Inferior parietal cortex (tissue), 1 donor: ENCODE measurements around the gene PDIA4.
"Not testable (repeated sequence)": the region's sequence is repeated elsewhere in the genome, so short reads cannot be mapped to it uniquely, and the experiment has no call there.

Source experiments
- DNase-seq: peaks from one replicate; pipeline ENCODE4 v3.0.0-alpha.2; 2016; ENCODE audit errors: extremely low spot score

Gene PDIA4, protein sequence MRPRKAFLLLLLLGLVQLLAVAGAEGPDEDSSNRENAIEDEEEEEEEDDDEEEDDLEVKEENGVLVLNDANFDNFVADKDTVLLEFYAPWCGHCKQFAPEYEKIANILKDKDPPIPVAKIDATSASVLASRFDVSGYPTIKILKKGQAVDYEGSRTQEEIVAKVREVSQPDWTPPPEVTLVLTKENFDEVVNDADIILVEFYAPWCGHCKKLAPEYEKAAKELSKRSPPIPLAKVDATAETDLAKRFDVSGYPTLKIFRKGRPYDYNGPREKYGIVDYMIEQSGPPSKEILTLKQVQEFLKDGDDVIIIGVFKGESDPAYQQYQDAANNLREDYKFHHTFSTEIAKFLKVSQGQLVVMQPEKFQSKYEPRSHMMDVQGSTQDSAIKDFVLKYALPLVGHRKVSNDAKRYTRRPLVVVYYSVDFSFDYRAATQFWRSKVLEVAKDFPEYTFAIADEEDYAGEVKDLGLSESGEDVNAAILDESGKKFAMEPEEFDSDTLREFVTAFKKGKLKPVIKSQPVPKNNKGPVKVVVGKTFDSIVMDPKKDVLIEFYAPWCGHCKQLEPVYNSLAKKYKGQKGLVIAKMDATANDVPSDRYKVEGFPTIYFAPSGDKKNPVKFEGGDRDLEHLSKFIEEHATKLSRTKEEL

DNA sequence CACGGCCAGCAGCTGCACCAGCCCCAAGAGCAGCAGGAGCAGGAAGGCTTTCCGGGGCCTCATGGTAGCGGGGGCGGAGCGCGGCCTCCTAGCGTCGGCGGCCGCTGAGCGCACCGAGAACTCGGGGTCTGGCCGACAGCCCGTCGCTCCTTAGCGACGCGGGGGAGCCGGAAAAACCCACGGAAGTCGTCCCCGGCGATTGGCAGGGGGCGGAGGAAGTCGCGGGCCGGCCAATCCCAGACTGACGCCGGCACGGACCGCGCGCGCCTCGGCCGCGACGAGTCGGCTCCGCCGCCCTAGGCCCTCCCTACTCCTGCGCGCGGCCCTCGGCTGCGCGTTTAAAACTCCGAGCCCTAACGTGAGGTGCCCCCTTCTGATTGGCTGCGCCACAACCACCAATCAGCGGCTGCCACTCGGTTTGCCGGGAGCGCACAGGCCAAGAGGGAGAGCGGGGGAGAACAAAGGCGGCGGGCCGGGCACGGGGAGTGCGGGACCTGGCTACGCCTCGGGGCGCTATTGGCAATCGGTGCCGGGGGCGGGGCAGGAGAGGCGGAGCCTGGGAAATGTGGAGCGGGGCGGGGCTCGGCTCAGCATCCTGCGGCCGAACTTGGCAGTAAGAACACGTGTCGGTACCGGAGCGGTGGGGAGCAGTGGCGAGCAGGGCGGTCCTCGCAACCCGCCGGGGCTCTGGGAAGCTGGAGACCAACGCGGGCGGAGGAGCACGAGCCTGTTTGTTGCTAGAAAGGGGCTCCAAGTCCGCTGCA, at the start of gene PDIA4:
Gene PDIA4 (minus strand): TSS at position 160 of the 764 bp plus-strand sequence. CDS start 97 bp downstream, at position 63.
- DNase-seq: peak; percentile 98

DNA sequence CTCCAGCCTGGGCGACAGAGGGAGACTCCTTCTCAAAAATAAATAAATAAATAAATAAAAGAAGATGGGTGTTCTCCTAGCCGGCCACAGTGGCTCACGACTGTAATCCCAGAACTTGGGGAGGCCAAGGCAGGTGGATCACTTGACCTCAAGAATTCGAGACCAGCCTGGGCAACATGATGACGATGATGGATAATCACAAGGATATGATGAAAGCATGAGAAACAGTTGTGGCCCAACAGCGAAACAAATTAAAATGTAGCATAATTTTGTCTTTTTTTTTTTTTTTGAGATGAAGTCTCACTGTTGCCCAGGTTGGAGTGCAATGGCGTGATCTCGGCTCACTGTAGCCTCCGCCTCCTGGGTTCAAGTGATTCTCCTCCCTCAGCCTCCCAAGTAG, 49.3 kb upstream of the PDIA4 start:
- no peak for DNase-seq

DNA sequence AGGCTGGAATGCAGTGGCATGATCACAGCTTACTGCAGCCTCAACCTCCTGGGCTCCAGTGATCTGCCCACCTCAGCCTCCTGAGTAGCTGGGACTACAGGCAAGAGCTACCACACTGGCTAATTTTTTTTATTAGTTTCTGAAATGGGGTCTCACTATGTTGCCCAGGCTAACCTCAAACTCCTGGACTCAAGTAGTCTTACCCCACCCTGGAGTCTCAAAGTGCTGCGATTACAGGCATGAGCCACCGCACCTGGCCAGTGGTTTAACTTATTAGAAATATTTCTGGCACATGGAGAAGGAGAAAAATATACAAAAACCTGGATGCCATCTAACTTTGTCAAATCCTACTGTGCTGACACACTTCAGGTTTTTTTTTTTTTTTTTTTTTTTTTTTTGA, 47.0 kb upstream of the PDIA4 start:
- no peak for DNase-seq

DNA sequence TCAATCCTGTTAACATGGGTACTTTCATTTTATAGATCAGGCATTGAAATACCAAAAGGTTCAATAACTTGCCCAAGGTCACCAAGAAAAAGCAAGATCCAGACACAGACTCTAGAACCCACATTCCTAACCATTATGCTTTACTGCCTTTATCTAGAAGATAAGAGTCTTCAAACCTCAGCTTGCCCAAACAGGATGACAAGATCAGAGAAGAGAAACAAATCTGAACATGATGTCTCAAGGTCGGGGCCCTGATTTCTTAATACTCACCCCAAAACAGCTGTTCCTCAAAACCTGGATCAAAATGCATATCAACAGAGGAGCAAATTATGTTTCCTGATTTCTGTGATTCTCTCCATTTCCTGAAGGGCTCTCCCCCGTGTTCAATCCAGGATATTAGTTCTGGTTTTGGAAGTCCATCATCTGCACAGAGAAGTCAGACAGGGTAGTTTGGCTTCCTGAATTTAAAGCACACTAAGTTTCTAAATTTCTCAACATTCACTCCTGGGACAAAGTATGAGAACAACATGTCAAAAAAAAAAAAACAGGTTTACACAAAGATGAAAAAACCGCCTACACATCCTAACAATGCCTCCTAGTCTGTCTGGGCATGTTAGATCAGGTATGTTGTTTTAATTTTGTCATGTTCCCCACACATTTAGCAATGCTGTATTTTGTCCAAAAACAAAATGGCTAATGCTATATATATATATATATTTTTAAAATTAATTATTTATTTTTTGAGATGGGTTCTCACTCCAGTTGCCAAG, 46.0 kb upstream of the PDIA4 start:
- DNase-seq: no peak

DNA sequence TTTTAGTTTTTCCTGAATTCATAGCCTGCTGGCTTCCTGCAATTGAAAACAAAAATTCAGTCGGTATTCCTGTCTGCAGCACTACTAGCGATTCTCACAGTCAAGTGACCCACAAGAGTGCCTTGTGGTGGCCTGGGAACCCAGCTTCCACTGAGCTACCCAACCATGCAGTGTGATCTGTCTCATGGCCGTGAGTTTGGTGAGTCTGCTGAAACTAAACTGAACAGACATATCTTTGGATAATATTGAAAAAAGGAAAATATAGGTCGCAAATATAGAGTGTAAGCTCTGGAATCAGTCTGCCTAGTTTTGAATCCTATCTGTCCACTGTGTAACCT, 44.1 kb upstream of the PDIA4 start:
- DNase-seq: no peak

DNA sequence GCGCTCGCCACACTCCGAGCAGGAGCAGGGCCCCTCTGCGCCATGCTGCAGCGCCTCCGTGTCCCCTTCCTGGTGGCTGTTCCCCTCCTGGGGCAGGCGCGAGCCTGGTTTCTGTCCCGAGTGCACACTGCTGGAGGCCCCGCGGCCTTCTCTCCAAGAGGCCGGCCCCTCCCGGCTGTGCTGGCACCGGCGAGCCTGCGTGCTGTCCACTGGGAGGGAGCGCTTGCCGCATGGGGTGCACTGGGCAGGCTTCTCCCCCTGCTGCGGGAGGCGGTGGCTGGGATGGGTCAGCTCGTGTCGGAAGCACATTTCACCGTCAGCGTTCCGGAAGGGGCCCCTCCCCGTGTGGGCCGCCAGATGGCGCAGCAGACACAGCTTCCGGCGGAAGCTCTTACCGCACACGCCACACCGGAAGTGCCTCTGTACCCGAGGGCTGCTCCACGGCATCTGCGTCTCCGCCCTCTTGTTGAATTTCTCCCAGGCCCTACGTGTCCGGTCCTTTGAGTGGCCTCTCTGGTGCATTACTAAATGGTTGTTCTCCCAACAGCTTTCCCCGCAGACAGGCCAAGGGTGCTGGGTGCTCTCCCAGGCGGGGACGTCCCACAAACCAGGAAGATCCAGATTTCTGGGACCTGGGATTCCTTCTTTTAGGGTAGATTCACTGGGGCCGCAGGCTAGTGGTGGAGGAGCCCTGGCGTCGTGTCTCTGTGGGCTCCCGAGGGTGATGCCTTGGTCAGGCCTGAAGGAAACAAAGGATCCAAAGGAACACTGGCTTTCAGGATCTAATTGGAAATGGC, 43.5 kb upstream of the PDIA4 start:
- no peak for DNase-seq

DNA sequence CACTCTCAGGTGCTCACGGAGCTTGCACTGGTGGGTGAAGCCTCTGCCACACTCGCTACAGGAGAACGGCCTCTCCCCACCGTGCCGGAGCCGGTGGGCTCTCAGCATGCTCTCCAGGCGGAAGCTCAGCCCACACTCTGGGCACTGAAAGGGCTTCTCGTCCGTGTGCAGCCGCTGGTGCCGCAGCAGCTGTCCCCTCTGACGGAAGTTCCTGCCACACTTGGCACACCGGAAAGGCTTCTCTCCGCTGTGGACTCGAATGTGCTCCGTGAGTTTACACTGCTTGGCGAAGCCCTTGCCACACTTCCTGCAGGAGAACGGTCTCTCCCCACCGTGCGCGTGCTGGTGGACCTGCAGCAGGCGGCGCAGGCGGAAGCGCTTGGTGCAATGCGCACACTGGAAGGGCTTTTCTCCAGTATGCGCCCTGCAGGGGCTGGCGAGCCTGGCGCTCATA, 42.9 kb upstream of the PDIA4 start:
- DNase-seq: no peak

DNA sequence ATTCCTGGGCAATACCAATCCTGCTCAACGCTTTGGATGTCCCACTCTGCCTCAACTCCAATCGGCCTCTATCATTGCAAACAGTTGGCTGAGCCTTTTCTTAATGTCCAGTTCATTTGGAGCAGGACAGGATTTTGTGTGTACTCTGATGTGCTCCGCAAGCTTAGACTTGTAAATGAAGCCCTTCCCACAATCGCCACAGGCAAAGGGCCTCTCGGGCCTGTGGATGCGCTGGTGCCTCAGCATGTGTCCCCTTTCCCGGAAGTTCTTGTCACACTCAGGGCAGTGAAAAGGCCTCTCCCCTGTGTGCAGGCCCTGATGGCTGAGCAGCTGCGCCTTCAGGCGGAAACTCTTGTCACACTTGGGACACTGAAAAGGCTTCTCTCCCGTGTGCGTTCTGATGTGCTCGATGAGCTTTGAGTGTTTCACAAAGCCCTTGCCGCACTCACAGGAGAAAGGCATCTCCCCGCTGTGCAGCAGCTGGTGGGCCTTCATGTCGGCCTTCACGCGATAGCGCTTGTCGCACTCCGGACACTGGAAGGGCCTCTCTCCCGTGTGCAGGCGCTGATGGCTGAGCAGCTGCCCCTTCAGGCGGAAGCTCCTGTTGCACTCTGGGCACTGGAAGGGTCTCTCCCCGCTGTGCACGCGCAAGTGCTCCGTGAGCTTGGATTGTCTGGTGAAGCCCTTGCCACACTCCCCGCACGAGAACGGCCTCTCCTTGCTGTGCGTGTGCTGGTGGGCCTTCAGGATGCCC, 42.2 kb upstream of the PDIA4 start:
- no peak for DNase-seq

DNA sequence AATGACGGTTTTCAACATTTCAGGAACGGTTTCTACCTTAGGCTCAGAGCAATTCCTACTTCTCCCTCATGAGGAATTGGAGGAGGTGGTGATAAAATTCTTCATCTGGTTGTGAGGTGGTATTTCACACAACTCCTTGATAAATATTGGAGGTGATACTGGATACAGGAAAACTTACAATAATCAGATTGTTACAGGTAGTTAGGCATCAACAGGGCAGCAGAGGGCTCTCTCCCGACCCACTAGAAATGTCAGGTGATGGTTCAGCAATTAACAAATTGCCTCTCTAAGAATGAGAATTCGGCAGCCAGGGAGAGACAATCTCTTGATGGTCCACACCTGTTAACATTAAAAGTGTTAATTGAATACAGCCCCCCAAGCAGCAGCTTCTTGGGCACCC, 39.6 kb upstream of the PDIA4 start:
- DNase-seq: no peak

DNA sequence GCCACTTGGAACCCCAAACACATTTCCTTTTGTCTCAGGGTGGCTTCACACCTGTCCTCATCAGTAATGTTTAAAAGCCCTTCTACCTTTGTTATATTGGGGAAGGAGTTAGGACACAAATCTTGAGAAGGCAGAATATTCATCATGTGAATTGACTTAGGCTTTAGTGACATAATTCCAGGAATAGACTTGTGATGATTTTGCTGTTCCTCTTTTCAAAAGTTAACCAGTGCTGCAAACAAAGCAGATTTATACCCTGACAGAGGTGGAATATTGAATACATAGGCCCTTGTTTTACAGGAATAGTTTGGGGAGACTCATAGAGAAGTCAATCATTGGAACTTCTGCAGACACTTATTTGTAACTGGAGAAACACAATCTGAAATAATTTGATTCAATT, 35.2 kb upstream of the PDIA4 start:
- no peak for DNase-seq

DNA sequence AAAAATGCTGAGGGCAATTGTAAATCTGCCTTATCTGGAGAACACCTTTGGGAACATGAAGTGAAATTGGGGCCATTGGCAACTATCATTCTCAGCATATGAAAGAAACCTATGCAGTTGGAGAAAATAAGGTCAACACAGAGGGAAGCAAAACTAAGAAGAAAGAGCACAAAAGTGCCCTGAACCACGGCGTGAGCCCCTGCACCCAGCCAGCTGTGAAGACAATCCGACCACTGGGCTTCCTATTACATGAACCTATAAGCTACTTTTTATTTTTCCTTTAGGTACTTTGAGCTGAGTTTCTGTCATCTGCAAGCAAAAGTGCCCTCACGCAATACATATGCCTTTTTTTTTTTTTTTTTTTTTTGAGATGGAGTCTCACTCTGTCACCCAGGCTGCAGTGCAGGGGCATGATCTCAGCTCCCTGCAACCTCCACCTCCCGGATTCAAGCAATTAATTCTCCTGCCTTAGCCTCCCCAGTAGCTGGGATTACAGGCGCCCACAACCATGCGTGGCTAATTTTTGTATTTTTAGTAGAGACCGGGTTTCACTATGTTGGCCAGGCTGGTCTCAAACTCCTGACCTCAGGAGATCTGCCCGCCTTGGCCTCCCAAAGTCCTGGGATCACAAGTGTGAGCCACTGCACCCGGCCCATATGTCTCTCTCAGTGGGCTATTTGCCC, 34.1 kb upstream of the PDIA4 start:
- not testable (repeated sequence) for DNase-seq

DNA sequence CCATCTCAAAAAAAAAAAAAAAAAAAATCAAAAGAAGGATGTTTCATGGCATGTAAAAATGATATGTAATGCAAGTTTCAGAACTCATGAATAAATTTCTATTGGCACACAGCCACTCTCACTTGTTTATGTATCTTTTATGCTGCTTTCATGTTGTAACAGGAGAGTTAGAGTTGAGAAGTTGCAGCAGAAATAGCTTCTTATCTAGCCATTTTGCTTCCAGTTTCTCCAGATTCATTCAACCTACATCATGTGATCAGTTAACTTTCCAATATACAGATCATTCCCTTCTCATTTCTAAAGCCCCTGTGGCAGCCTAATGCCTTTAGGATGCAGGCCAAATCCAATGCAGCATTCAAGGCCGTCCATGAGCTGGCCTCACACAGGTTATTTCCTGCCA, 31.9 kb upstream of the PDIA4 start:
- DNase-seq: no peak

DNA sequence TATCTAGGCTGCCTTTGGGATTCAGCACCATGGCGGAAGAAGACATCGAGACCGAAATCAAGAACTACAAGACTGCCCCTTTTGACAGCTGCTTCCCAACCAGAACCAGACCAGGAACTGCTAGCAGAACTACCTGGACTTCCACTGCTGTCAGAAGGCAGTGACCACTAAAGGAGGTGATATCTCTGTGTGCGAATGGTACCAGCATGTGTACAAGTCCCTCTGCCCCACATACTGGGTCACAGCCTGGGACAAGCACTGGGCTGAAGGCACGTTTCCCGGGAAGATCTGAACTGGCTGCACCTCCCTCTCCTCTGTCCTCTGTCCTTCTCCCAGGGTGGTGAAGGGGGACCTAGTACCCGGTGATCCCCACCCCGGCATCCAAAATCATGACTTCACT, 25.6 kb upstream of the PDIA4 start:
- no peak for DNase-seq

DNA sequence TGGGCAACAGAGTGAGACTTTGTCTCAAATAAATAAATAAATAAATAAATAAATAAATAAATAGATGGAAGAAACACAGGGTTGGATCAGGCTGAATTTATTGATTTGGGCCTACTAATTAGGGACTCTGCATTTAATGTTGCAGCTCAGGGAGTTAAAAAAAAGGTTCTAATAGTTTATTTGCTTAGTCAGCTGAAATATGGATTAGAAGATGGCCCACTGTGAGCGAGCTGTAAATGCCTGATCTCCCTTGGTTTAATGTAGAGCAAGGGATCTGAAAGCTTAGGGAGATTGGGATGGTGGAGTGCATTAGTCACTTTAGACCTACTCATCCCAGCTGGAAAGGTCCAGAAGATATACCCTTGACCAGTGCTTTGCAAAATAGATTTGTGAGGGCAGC, 25.1 kb upstream of the PDIA4 start:
- no peak for DNase-seq

DNA sequence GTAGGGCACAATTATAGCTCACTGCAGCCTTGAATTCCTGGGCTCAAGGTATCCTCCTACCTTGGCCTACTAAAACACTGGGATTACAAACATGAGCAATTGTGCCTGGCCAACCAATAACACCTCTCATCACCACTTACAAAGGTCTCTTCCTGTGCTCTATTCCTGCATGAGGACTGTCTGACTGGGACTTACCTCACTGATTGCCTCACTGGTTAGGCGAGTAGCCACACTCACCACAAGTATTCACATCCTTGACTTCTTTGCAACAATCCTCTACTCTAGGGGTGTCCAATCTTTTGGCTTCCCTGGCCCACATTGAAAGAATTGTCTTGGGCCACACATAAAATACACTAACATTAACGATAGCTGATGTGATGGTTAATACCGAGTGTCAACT, 22.6 kb upstream of the PDIA4 start:
- no peak for DNase-seq

DNA sequence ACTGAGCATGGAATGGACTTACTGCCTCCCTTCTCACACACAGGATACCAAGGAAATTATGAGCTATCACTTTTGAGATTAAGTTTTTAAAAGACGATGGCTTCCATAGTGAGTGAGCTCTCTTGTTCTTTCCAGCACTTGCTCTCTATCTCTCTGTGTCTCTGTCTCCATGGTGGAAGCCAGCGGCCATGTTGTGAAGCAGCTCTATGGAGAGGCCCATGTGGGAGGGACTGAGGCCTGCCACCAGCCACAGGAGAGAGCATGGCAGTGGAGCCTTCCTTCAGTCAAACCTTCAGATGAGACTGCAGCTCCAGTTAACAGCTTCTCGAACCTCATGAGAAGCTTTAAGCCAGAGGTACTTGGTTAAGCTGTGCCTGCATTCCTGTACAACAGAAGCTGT, 20.5 kb upstream of the PDIA4 start:
- no peak for DNase-seq

DNA sequence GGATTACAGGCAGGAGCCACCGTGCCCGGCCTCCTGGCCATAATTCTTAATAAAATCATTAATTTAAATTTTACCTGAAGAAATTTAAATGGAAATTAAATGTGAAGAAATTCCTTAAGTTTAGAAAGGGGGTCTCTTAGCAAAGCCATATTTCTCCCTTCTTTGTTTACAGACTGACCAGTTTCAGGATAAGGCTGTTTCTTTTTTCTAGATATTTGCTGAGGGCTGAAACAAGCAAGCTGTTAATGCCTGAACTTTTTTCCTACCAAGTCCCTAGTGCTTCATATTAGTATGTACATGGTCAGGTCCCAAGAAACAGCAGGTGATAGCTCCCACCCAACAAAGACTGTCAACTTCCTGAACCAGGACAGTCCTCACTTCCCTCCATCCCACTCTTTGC, 18.1 kb upstream of the PDIA4 start:
- DNase-seq: no peak

DNA sequence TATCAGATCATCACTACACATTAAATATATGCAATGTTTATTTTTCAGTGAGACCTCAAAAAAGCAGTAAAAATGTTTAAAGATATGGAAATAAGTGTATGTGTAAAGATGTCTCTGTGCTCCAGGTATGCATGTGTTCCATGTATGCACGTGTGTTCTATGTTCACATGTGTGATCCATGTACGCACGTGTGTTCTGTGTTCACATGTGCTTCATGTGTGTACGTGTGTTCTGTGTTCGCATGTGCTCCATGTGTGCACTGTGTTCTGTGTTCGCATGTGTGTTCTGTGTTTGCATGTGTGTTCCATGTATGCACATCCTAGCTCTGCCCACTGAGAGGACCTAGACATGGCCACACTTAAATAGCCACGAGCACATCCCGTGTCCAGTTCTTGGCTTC, 15.6 kb upstream of the PDIA4 start:
- DNase-seq: no peak

DNA sequence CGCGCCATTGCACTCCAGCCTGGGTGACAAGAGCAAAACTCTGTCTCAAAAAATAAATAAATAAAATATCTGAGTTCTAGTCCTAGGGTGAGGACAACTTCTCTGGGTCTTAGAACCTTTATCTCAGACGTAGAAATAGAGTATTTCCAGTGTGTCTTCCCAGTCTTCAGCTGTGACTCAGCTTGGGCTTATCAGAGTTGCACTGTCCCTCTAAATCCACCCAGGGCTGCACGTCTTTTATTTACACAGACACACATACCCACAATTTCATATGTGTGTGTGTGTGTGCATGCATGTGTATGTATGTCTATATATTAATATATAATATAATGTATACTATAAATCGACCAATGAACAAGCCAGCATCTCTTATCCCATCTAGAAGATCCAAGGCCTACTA, 13.0 kb upstream of the PDIA4 start:
- DNase-seq: no peak

DNA sequence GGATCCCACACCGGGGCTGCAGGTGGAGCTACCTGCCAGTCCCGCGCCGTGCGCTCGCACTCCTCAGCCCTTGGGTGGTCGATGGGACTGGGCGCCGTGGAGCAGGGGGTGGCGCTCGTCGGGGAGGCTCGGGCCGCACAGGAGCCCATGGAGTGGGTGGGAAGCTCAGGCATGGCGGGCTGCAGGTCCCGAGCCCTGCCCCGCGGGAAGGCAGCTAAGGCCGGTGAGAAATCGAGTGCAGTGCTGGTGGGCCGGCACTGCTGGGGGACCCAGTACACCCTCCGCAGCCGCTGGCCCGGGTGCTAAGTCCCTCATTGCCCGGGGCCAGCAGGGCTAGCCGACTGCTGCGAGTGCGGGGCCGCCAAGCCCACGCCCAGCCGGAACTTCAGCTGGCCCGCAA, 10.3 kb upstream of the PDIA4 start:
- not testable (repeated sequence) for DNase-seq
